Chondrocyte (in vitro differentiated cells): Measurements from ENCODE around the gene PGBD2. TPM values are rescaled to one million over a fixed set of nuclear protein-coding genes. Genes with fewer than 3 reads are reported as not detected.

Source experiments
- DNase-seq: peaks from one replicate; pipeline ENCODE4 v3.0.0; 2021; ENCODE audit warnings: mixed read lengths, low spot score
- H3K27ac Mint-ChIP-seq: one replicate; pipeline ENCODE4 v1.8.0; 2021; ENCODE audit warnings: mild to moderate bottlenecking, moderate library complexity, mixed read lengths; ENCODE audit not compliant: unreplicated experiment
- H3K27me3 Mint-ChIP-seq: 2 replicates; pipeline ENCODE4 v1.8.0; 2021; ENCODE audit warnings: low read depth, mixed read lengths
- H3K36me3 Mint-ChIP-seq: 2 replicates; pipeline ENCODE4 v1.8.0; 2021; ENCODE audit warnings: low read depth, mixed read lengths
- H3K4me1 Mint-ChIP-seq: 2 replicates; pipeline ENCODE4 v1.8.0; 2021; ENCODE audit warnings: low read depth, mild to moderate bottlenecking, mixed read lengths
- H3K4me3 Mint-ChIP-seq: one replicate; pipeline ENCODE4 v1.8.0; 2021; ENCODE audit warnings: mild to moderate bottlenecking, moderate library complexity, mixed read lengths; ENCODE audit not compliant: unreplicated experiment
- H3K9me3 Mint-ChIP-seq: 2 replicates; pipeline ENCODE4 v1.8.0; 2021; ENCODE audit warnings: low read depth, mixed read lengths
- CTCF ChIP-seq: fragments of 200-600 bp; sonication (generic); IDR thresholded peaks from 2 replicates; pipeline ENCODE4 v1.5.0; 2021; ENCODE audit warnings: antibody characterized with exemption, mild to moderate bottlenecking, moderate library complexity
- total RNA-seq: library from RNA; stranded (reverse); gene quantifications from 3 replicates; pipeline ENCODE4 v1.2.1, GENCODE V29; 2021

PGBD2 gene
- total RNA-seq, 1 donor from 2014 or later = 5.2 TPM

- Mint-ChIP-seq H3K27me3 (peaks cover 35% of the 10 kb centered on the region), H3K36me3 (no peaks in the 10 kb centered on the region), H3K9me3 (no peaks in the 10 kb centered on the region), H3K4me3 (no peak overlapping the region), H3K4me1 (peaks cover under 1% of the 10 kb centered on the region), H3K27ac (no peak overlapping the region)
- no peak for TF ChIP-seq CTCF
- DNase-seq = no peak
Observed at GRCh38 chr1:248891758-248892157, 14.3 kb upstream of the PGBD2 start.

DNA sequence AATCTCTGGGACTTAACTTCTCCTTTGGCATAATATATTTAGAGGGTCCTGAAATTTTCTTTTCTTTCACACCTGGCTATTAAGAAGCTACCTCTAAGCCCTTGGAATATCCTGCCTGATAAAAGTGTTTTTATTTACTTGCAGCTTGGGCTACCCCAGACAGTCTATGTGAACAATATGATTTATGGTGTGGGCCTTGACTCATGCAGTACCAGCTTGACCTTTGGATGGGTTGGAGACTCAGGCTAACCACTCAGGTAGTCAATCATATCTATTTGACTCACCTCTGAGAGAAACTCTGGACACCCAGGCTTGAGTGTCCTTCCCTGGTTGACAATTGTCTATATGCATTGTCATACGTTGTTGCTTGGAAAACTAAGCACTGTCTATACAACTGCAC is 13.4 kb upstream of the PGBD2 start:
- no peak for DNase-seq
- no peaks in the 10 kb centered on the region for H3K9me3 Mint-ChIP-seq
- H3K27me3 Mint-ChIP-seq = peaks cover 39% of the 10 kb centered on the region
- H3K27ac Mint-ChIP-seq = no peak overlapping the region
- H3K4me1 Mint-ChIP-seq = no peaks in the 10 kb centered on the region
- H3K4me3 Mint-ChIP-seq = no peak overlapping the region
- no peaks in the 10 kb centered on the region for H3K36me3 Mint-ChIP-seq
- TF ChIP-seq CTCF = no peak

- H3K27me3 Mint-ChIP-seq = peaks cover 51% of the 10 kb centered on the region
- no peak for DNase-seq
- H3K9me3 Mint-ChIP-seq = peaks cover 8% of the 10 kb centered on the region
- peaks cover 6% of the 10 kb centered on the region for H3K36me3 Mint-ChIP-seq
- no peak for TF ChIP-seq CTCF
- H3K4me3 Mint-ChIP-seq = no peak overlapping the region
- H3K27ac Mint-ChIP-seq = no peak overlapping the region
- H3K4me1 Mint-ChIP-seq = no peaks in the 10 kb centered on the region
Observed at GRCh38 chr1:248894837-248895236, 11.2 kb upstream of the PGBD2 start.

GRCh38 chr1:248897412-248898337 is 8.4 kb upstream of the PGBD2 start:
- Mint-ChIP-seq H3K27ac (no peak overlapping the region), H3K4me1 (no peaks in the 10 kb centered on the region), H3K27me3 (peaks cover 66% of the 10 kb centered on the region), H3K9me3 (peaks cover 8% of the 10 kb centered on the region), H3K36me3 (peaks cover 6% of the 10 kb centered on the region), H3K4me3 (no peak overlapping the region)
- DNase-seq = no peak
- no peak for TF ChIP-seq CTCF

- peaks cover 48% of the 10 kb centered on the region for H3K27me3 Mint-ChIP-seq
- DNase-seq = no peak
- TF ChIP-seq CTCF = no peak
- H3K9me3 Mint-ChIP-seq = peaks cover 8% of the 10 kb centered on the region
- H3K4me3 Mint-ChIP-seq = no peak overlapping the region
- peaks cover 6% of the 10 kb centered on the region for H3K36me3 Mint-ChIP-seq
- H3K27ac Mint-ChIP-seq = no peak overlapping the region
- peaks cover 3% of the 10 kb centered on the region for H3K4me1 Mint-ChIP-seq
Observed at GRCh38 chr1:248900637-248901036, 5.4 kb upstream of the PGBD2 start.
